ENCODE results near the gene NDEL1. TPM values are rescaled to one million over a fixed set of nuclear protein-coding genes. Genes with fewer than 3 reads are reported as not detected.

The NDEL1 gene
- total RNA-seq, 1 experiment from 2014 or later, result 38.4 TPM

GRCh38 chr17:8481089-8481488 is 45.4 kb downstream of the NDEL1 start:
- peak; percentile 31 for DNase-seq
- Histone ChIP-seq H3K9ac (ENCODE audit: extremely low read depth, insufficient read length, low read length) (no peak overlapping the region), H2AFZ (ENCODE audit: low read length) (no peak overlapping the region), H3K27me3 (ENCODE audit: insufficient read depth, low read length) (no peaks in the 10 kb centered on the region), H3K4me1 (ENCODE audit: insufficient read depth, low read length) (no peaks in the 10 kb centered on the region), H4K5ac (ENCODE audit: insufficient read length, low read depth, low read length) (no peak overlapping the region), H3K23ac (ENCODE audit: insufficient read length, low read depth, low read length) (no peak overlapping the region), H3K4ac (ENCODE audit: low read depth, low read length) (no peak overlapping the region), H3K4me2 (ENCODE audit: insufficient read depth, insufficient read length, low read length) (no peak overlapping the region), H3K79me2 (ENCODE audit: insufficient read depth, low read length) (no peaks in the 10 kb centered on the region), H2BK12ac (ENCODE audit: insufficient read length, low read depth, low read length) (no peak overlapping the region), H3K56ac (ENCODE audit: insufficient read length, low read depth, low read length) (no peak overlapping the region), H2BK20ac (ENCODE audit: low read depth, low read length, poor library complexity, severe bottlenecking) (no peak overlapping the region), H3K23me2 (ENCODE audit: insufficient read length, low read depth, low read length, poor library complexity, severe bottlenecking) (no peaks in the 10 kb centered on the region), H3K14ac (ENCODE audit: insufficient read depth, low read length) (no peak overlapping the region), H3T11ph (ENCODE audit: low read length) (no peak overlapping the region), H2BK120ac (ENCODE audit: low read depth, low read length, poor library complexity, severe bottlenecking) (no peak overlapping the region), H3K27ac (ENCODE audit: insufficient read length, low read depth, low read length) (no peak overlapping the region), H4K8ac (replicated peaks; ENCODE audit: insufficient read length, low read depth, low read length) (no peak overlapping the region), H3K9me3 (ENCODE audit: control insufficient read depth, low read depth, low read length) (no peaks in the 10 kb centered on the region), H2AK5ac (ENCODE audit: insufficient read length, low read length) (no peak overlapping the region), H4K91ac (ENCODE audit: insufficient read length, low read depth, low read length) (no peak overlapping the region), H2BK5ac (ENCODE audit: insufficient read length, low read length) (no peak overlapping the region), H2BK15ac (ENCODE audit: low read depth, low read length) (no peak overlapping the region), H3K18ac (ENCODE audit: insufficient read length, low read depth, low read length) (no peak overlapping the region), H3K79me1 (ENCODE audit: insufficient read depth, low read depth, low read length, poor library complexity, severe bottlenecking) (no peaks in the 10 kb centered on the region), H4K20me1 (ENCODE audit: control insufficient read depth, insufficient read depth, insufficient read length) (no peaks in the 10 kb centered on the region)
- Mint-ChIP-seq H3K36me3 (ENCODE audit: insufficient read depth in 1 of 3, low read depth in 3 of 3) (peaks cover 63 to 99% (median 97%) of the 10 kb centered on the region in 3 experiments), H3K27me3 (ENCODE audit: low read depth) (no peaks in the 10 kb centered on the region), H3K9me3 (0 out of 5 replicates have a peak, but pooled peaks cover 0 to 2% of the 10 kb centered on the region in 2 experiments), H3K4me1 (no peaks in the 10 kb centered on the region), H3K27ac (peak overlapping the region in 1 of 3 experiments; percentile 53; a peak in 2 of 7 replicates), H3K4me3 (no peak overlapping the region)
- no peak for TF ChIP-seq CTCF (conservative IDR thresholded peaks at IDR 0.05)
- no CpG with 5 or more reads among the region's 22 CpGs for WGBS (ENCODE audit: extremely low coverage, insufficient read length, low lambda C conversion rate)

Measured in H9 (cell line).